NCI-H69 (cell line): ENCODE data around the gene DYNLT4.
"Not testable (repeated sequence)": the region's sequence is repeated elsewhere in the genome, so short reads cannot be mapped to it uniquely, and the experiment has no call there.

Experiments used
- DNase-seq: peaks from one replicate; lab custom pipeline; 2025; lab: John Stamatoyannopoulos, UW

DYNLT4 gene

DNA sequence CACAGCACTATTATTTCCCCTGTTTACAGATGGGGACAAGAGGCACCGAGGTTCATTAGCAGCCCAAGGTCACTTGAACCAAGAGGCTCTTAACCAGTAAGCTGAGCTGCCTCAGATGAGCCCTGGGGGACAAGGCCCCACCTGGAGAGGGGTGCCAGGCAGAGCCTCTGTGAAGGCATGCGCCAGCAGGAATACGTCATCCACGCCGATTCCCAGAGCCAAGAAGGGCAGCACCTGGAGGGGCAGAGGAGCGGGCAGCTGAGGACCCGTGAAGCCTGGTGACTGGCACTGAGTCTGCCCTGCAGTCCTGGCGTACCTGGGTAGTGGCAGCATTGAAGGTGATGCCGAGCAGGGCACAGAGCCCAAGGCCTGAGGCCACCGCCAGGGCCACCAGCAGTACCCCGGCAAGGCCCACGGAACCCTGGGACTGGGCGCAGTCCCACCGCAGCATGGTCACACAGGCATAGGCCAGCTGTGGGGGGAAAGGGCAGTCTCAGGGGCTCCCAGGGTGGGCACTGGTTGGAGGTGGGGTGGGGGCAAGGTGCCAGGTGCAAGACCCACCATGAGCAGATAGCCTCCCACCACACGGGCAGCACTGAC lies 21.8 kb upstream of the DYNLT4 start:
- DNase-seq = no peak

GRCh38 chr1:44828003-44828651 lies 21.0 kb upstream of the DYNLT4 start:
- DNase-seq = no peak

DNA sequence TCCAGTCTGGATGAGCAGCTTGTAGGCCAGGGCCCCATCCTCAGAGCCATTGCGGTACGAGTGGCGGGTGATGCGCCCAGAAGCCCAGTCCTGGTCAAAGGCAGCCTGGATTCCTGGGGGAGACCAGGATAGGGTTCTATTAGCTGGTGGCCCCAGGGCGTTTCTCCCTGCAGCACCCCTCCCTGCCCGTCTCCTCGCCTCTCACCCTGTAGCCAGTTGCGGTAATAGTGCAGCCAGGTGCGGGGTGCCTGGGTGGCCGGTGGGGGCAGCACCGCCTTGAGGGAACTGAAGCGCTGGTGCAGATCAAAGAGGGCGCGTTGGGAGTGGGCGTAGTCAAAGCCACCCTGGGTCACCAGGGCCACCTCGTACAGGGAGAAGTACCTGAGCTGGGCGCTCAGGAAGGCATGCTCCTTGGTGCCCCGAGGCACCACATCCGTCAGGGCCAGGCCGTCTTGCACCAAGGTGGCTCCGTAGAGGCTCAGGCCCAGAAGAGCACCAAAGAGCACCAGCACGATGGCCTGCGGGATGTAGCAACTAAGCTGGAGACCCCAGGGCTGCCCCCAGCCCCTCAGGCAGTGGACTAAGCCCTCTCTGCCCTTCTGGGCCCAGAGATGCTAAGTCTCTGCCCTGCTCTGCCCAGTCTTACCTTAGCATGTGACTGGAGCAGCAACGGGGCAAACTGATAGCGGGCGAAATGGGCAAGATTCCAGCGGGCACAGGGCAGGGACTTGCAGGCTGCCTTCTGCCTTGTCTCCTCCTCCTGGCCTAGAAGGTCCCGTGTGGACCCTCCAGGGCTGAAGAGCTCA lies 20.2 kb upstream of the DYNLT4 start:
- no peak for DNase-seq

DNA sequence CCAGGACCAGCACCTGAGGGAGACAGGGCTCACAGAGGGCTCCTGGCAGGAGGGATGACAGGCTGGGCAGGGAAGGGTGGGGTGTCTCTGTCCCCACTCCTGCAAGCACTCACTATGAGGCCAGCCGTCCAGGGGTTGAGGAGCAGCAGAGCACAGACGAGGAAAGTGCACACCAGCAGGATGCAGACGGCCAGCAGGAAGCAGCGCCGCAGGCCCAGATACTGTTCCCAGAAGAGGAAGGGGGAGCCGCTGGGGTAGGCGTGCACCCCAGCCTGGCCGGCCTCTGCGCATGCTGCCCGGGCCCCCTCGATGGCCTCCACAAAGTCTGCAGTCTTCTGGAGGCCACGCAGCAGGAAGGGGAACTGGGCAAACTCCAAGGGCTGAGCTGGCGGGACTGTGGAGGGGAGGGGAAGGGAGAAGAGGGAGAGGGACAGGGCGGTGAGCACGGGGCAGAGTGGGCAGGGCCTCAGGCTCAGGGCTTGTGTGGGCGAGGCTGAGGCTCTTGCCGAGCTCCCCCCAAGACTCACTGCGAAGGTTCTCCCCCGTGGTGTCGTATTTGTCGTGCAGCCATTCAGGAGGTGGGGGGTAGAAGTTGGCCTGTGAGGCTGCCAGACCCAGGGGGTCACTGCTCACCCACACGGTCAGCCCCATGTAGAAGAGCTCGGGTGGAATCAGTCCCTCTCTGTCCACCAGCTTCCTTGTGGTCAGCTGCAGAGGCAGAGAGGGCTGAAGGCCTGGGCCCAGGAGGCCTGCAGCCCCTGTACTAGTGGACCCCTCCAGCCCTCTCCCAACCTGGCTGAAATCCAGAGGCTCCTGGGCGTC lies 19.4 kb upstream of the DYNLT4 start:
- DNase-seq = no peak

GRCh38 chr1:44824392-44824791 lies 17.2 kb upstream of the DYNLT4 start:
- DNase-seq = not testable (repeated sequence)

- DNase-seq = no peak
These were observed 15.9 kb upstream of the DYNLT4 start for GRCh38 chr1:44822981-44823451.

DNA sequence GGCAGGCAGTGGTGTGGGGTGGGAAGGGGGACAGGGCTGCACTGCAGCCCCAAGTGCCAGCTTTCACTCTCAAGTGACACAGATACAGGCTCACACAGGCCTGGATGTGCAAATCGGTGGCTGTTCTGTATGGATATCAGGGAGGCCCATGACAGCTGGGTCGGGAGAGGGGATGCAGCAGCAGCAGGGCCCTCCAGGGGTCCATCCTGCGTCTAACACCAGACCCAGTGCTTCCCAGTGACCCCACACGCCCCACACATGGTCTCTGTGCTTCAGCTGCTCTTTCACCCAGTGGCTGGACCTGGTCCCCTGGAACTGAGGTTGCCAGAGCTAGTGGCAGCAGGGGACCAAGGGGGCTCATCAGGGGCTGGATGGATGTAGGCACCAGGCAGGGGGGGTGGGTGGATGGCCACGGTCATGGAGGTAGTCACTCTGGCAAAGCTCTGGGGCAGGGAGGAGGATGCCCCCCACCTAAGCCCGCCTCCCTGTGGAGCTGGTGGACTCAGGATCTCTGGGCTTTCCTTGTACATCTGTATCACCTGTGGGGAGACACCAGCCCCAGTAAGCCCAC lies 15.1 kb upstream of the DYNLT4 start:
- DNase-seq = no peak

- DNase-seq = no peak
These were observed 14.1 kb upstream of the DYNLT4 start for GRCh38 chr1:44821240-44821715.

DNA sequence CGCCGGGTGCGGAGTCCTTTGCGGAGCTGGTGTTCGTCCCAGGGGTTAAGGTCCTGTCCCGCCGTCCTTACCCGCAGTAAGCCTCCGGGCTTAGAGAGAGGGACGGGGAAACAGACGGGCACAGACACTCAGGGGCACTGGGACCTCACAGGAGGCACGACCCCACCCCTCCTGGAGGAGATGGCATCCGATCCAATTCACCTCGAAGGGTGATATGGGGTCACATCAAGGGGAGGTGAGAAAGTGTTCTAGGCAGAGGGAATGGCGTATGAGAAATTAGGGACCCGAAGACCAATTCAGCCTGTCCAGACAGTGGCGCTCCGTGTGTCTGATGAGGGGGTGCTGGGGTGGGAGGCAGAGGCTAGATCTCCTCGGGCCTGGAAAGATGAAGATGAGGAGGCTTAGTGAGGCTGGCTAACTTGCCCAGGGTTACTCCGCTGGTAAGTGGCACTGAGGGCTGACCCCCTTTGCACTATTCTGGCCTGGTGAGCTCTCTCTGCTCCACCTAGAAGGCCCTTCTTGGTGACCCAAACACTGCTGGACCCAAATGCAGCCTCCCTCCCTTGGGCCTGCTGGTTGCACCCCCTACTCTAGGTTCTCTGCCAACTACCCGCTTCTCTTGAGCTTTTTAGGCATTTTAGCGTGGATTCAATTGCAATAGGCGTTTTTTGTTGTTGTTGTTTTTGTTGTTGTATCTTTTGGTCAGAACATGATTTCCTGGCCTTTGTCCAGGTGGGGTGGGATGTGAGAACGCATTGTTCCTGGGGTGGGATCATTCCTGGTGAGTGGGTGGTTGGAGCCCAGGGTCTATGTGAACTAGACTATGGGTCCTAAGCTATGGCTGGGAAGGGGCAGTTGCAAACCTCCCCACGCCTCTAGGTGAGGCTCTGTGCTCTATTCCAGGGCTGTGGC lies 13.4 kb upstream of the DYNLT4 start:
- no peak for DNase-seq

- no peak for DNase-seq
These were observed 12.6 kb upstream of the DYNLT4 start for GRCh38 chr1:44819608-44820327.

DNA sequence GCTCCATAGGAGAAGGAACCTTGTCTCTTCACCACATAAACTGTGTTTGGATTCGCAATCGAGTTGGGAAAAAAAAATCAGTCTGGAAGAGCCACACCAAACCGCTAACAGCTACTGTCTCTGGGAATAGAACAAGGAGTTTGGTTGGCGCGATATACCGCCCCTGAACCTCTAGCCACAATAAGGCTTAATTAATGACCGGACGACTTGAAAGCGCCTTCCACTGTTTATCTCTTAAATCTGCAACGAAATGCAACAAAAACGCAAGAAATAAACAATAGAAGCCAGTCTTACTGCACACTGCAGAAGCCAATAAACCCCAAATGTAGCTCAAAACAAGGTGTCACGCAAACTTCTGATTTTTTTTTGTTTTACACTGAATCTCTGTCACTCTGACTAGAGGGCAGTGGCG lies 12.1 kb upstream of the DYNLT4 start:
- DNase-seq = no peak

GRCh38 chr1:44817771-44818495 lies 10.8 kb upstream of the DYNLT4 start:
- DNase-seq = no peak

GRCh38 chr1:44817307-44817706 lies 10.2 kb upstream of the DYNLT4 start:
- DNase-seq = no peak

GRCh38 chr1:44815926-44816325 lies 8.8 kb upstream of the DYNLT4 start:
- not testable (repeated sequence) for DNase-seq

- DNase-seq = no peak
These were observed 5.8 kb upstream of the DYNLT4 start for GRCh38 chr1:44812822-44813543.

DNA sequence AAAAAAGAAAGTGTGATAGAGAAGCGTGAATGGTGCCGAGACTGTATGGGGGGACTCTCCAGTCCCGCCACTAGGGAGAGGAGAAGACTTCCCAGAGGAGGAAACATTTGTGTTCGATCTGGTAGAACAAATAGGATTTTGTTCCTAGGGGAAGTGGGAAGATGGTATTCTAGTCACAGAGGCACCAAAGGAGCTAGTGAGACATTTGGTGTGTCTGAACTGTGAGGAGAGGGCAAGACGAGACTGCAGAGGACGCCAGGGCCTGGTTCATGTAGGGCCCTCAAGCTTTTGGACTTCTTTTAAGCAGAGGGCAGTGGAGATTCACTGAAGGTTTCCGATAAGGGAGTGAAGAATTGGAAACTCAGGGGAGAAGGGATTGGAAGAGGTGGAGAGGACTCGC lies 4.1 kb upstream of the DYNLT4 start:
- DNase-seq = no peak

DNA sequence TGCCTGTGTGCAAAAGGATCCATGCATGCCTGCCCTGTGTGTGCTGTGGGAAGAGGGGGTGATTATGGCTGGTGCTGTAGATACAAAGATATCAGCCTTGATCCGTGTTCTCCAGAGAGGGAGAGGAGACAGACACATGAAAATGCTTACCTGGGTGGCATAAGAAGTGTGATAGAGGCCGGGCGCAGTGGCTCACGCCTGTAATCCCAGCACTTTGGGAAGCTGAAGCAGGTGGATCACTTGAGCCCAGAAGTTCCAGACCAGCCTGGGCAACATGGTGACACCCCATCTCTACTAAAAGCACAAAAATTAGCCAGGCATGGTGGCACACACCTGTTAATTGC lies 3.6 kb upstream of the DYNLT4 start:
- DNase-seq = not testable (repeated sequence)

DNA sequence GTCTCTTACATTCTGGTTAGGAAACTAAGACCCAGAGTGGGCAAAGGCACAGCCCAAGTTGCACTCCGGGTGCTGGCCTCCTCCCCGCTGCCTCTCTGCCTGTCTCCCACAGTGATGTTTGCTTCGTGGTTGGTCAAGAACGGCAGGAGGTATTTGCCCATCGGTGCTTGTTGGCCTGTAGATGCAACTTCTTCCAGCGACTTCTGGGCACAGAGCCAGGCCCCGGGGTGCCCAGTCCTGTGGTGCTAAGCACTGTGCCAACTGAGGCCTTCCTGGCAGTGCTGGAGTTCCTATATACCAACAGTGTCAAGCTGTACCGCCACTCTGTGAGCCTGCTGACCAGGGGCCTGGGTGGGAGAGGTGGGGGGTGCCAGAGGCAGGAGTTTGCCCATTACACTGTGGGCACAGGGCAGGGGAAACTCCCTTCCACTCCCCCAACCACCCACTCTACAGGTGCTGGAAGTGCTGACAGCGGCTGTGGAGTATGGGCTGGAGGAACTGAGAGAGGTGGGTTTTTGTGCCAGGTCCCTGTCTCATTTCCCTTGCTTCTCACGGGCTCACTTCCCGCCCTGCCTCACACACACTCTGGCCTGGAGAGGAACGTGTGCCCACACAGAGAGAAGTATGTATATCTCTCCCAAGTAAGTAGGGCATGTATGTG lies 3.1 kb upstream of the DYNLT4 start:
- peak; percentile 87 for DNase-seq
